Stimulated activated CD8-positive, alpha-beta memory T cell treated with anti-CD3 and anti-CD28 coated beads, Interleukin-7, amount 100 ng/mL, for 24 hours (primary cell): ENCODE results near the gene KLHL42.

ENCODE experiments used
- DNase-seq: peaks from one replicate; pipeline ENCODE4 v3.0.0-alpha.2; 2020; ENCODE audit warnings: low read depth

The KLHL42 gene

DNA sequence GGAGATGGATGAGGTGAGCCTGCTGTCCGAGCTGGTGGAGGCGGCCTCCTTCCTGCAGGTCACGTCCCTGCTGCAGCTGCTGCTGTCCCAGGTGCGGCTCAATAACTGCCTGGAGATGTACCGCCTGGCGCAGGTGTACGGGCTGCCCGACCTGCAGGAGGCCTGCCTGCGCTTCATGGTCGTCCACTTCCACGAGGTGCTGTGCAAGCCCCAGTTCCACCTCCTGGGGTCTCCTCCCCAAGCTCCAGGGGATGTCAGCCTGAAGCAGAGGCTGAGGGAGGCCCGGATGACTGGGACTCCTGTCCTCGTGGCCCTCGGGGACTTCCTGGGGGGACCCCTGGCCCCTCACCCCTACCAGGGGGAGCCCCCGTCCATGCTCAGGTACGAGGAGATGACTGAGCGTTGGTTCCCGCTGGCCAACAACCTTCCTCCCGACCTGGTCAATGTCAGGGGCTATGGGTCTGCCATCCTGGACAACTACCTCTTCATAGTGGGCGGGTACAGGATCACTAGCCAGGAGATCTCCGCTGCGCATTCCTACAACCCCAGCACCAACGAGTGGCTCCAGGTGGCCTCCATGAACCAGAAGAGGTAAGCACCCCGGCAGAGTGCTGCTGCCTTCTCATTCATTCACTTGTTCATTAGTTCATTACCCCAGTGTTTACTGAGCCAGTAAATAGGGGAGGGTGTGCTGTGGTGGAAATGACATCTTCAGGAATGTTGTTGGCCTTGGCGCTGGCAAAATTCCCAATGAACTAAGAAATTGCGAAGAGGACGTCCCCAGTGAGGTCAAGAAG lies 777 bp downstream of the KLHL42 start:
- DNase-seq = no peak

DNA sequence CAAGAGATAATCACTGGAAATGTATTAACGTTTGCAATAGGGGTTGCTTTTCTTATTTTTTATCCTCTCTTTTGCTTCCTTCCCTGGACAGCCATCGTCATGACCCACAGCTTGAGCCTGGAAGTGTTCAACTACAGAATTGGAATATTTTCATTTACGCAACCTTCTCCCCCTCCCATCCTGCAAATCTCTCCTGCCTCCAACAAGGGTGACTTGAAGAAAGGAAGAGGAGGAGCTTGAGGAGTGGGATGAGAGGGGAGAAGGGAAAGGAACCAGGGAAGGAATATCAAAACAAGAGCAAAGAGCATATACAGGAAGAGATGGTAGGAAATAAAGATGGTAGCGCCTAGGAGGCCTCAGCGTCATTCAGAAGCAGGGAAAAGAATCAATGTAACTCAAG lies 1.6 kb downstream of the KLHL42 start:
- DNase-seq = no peak

GRCh38 chr12:27782481-27782880 lies 2.4 kb downstream of the KLHL42 start:
- no peak for DNase-seq

GRCh38 chr12:27785882-27786570 lies 6.0 kb downstream of the KLHL42 start:
- DNase-seq = no peak

- no peak for DNase-seq
These were observed 7.5 kb downstream of the KLHL42 start for GRCh38 chr12:27787559-27787958.

DNA sequence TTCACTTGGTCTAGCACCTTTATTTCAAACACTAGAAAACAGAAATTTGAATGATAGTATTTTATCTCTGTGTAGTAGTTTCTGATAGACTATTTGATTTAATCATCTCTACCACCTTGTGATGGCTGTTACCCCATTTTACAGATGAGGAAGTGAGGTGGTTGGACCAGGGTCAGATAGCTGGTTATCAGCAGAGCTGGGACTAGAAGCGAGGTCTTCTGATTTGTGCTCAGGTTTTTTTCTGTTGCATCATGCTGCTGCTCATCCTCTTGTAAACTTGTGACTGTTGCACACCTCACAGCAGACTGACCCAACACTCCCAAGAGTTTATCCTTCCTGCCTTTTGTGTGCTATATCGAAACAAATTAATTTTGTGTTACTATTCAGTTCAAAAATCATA lies 10.1 kb downstream of the KLHL42 start:
- DNase-seq = no peak

GRCh38 chr12:27794818-27795584 lies 15.0 kb downstream of the KLHL42 start:
- no peak for DNase-seq

GRCh38 chr12:27796128-27796527 lies 16.1 kb downstream of the KLHL42 start:
- no peak for DNase-seq

- DNase-seq = no peak
These were observed 17.4 kb downstream of the KLHL42 start for GRCh38 chr12:27797301-27798025.

- DNase-seq = no peak
These were observed 20.8 kb downstream of the KLHL42 start for GRCh38 chr12:27800819-27801218.

- DNase-seq = no peak
These were observed 21.6 kb downstream of the KLHL42 start for GRCh38 chr12:27801630-27802029.

DNA sequence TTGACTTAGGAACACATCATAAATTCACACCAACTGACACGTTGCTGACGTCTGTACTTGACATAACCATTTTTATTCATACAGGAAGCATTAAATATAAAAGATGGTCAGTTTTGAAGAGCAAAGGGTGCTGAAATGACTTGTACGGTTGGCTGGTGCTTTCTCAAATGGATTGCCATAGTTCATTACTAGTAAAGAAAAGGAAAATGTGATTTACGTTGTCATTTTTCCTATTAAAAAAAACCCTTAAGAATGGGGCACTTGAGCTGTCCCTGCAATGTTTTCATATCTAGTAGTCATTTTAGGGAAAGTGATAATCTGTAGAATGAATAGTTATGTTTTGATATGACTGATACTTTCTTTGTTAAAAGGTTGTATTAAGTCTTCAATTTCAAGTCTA lies 22.5 kb downstream of the KLHL42 start:
- DNase-seq = no peak

DNA sequence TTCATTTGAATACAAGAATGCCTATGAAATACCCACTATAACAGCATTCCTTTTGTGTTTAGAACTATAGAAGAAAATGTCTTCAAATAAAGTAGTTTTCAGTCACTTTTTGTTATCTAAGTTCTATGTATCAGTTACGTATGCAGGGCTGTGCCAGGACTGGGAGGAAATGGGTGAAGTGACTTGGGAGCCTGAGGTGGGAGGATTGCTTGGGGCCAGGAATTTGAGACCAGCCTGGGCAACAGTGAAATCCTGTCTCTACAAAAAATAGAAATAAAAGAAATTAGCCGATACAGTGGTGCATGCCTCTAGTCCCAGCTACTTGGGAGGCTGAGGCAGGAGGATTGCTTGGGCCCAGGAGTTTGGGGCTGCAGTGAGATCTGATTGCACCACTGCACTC lies 22.9 kb downstream of the KLHL42 start:
- no peak for DNase-seq

- DNase-seq = no peak
These were observed 25.2 kb downstream of the KLHL42 start for GRCh38 chr12:27805238-27805637.

DNA sequence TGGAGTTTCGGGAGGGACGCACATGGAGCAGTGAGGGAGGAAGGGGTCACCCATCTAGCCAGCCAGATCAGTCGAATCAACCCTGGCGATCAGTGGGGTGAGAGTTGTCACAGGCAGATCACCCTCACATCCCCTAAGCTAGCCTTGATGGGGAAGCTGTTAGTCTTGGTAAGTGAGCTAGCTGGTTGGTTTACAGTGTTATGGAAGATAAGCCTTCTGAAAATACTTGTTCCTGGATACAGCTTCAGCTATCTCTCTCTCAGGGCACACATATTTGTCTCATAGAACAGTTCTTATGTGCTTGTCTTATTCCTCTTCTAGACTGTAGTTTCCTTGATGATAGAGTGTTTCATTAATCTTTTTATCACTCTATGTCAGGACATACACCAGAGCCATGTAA lies 26.2 kb downstream of the KLHL42 start:
- DNase-seq = no peak

- no peak for DNase-seq
These were observed 27.1 kb downstream of the KLHL42 start for GRCh38 chr12:27807063-27807703.

- no peak for DNase-seq
These were observed 28.8 kb downstream of the KLHL42 start for GRCh38 chr12:27808841-27809240.

DNA sequence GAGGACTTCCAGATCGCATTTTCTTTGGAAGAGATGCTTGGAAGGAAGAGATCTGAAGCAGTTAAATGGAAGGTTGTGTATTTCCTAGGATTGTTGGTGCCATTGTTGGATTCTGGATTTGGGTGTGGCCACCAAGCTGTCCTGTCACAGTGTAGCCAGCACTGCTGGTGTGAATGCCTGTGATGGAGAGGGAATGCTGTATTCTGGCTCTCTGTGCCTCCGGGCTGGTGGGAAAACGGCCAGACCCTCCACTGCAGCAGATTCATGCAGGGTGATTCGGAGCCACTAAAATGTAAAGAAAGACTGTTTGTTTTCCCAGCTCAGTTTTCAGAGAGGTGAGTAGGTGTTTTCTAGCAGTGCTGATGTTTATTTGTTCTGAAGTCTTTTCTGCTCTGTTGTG lies 30.7 kb downstream of the KLHL42 start:
- DNase-seq = no peak

DNA sequence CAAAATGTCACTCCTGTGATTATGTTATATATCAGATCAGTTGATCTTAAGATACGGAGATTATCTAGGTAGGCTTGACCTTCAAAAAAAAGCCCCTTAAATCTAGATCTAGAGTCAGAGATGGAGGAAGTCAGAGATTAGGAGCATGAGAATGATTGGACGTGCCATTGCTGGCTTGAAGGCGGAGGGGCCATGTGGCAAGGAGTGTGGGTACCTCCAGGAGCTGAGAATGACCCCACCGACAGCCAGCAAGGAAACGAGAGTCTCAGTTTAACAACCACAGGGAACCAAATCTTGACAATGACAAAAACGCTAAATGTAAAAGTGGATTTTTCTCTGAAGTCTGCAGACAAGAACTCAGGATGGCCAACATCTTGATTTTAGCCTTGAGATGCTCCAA lies 32.5 kb downstream of the KLHL42 start:
- no peak for DNase-seq

DNA sequence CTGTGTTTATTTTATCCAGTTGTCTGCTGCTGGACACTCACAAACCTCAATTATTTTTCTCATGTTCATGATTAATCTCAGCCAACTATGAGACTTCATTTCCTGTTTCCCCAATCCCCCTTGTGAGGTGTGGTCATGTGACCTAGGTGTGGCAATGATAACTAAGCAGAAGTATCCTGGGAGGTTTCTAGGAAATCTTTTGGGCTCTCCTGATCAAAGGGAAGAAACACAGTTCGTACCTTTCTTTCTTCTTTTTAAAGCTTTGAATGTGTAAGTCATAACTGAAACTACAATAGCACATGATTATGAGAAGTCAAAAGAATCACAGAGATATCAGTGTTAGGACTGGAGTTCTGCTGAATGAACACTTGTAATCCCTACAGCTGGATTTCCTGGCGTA lies 34.4 kb downstream of the KLHL42 start:
- no peak for DNase-seq

- DNase-seq = no peak
These were observed 35.0 kb downstream of the KLHL42 start for GRCh38 chr12:27814851-27815591.
